K562 (cell line): Measurements from ENCODE around the gene GXYLT2.

Experiments
- NCOA1 ChIP-seq: fragments of 450-650 bp; IDR thresholded peaks from 2 replicates; pipeline ENCODE4 v1.6.1; 2016; ENCODE audit warnings: low read depth
- TF ChIP-seq, protein P1 (sequence below): sonication (generic); formaldehyde crosslinking; IDR thresholded peaks from 2 replicates; pipeline ENCODE4 v1.9.0; 2022; ENCODE audit warnings: mild to moderate bottlenecking, missing genetic modification reagents
- TF ChIP-seq, protein P2 (sequence below), 3 experiments: IDR thresholded peaks in 2 of 3; conservative IDR thresholded peaks in 1 of 3; 2 replicates each; pipeline ENCODE4 v1.5.1; 2011 to 2012; ENCODE audit warnings: low read length in 3 of 3, mild to moderate bottlenecking in 3 of 3, control low read depth in 2 of 3, improper control_type of control experiment in 1 of 3, inconsistent platforms in 1 of 3, low read depth in 1 of 3, mixed read lengths in 1 of 3, moderate library complexity in 1 of 3; ENCODE audit not compliant: insufficient read depth in 2 of 3
- TF ChIP-seq, protein P3 (sequence below), 2 experiments: fragments of 450-650 bp; formaldehyde crosslinking in 1 of 2; IDR thresholded peaks; 2 replicates each; pipeline versions ENCODE4 v1.4.0 to v1.6.1; 2014 to 2020; ENCODE audit warnings: mild to moderate bottlenecking in 2 of 2, borderline replicate concordance in 1 of 2, low read depth in 1 of 2
- TF ChIP-seq, protein P4 (sequence below): sonication (generic); formaldehyde crosslinking; IDR thresholded peaks from 2 replicates; pipeline ENCODE4 v1.5.0; 2020; ENCODE audit warnings: missing genetic modification reagents

DNA sequence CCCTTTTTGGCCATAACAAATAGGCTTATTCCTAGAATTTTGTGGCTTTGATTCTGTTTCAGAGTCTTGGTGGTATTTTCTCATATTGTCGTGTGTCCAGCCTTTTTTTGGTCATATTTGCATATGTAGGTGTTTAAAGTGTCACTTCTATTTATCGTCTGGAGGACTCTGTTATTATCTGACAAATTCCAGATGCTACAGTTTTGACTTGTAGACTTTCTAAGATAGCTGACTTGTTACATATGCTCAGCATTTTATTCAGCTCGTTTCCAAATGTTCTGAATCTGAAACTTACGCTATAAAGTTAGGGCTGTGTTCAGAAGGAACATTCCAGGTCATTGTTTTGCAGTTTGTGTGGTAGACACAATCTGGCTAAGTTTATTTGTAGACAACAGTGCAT, 110.6 kb downstream of the GXYLT2 start:
- TF ChIP-seq, protein P1, sequence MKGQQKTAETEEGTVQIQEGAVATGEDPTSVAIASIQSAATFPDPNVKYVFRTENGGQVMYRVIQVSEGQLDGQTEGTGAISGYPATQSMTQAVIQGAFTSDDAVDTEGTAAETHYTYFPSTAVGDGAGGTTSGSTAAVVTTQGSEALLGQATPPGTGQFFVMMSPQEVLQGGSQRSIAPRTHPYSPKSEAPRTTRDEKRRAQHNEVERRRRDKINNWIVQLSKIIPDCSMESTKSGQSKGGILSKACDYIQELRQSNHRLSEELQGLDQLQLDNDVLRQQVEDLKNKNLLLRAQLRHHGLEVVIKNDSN (CRISPR knock-in tag), result no peak
- TF ChIP-seq, protein P2, sequence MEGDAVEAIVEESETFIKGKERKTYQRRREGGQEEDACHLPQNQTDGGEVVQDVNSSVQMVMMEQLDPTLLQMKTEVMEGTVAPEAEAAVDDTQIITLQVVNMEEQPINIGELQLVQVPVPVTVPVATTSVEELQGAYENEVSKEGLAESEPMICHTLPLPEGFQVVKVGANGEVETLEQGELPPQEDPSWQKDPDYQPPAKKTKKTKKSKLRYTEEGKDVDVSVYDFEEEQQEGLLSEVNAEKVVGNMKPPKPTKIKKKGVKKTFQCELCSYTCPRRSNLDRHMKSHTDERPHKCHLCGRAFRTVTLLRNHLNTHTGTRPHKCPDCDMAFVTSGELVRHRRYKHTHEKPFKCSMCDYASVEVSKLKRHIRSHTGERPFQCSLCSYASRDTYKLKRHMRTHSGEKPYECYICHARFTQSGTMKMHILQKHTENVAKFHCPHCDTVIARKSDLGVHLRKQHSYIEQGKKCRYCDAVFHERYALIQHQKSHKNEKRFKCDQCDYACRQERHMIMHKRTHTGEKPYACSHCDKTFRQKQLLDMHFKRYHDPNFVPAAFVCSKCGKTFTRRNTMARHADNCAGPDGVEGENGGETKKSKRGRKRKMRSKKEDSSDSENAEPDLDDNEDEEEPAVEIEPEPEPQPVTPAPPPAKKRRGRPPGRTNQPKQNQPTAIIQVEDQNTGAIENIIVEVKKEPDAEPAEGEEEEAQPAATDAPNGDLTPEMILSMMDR (IDR thresholded peaks at IDR 0.05 in 2 of 3, conservative IDR thresholded peaks at IDR 0.05 in 1 of 3; ENCODE audit: insufficient read depth in 2 of 3, low read depth in 1 of 3, low read length in 3 of 3), result no peak
- TF ChIP-seq, protein P3, sequence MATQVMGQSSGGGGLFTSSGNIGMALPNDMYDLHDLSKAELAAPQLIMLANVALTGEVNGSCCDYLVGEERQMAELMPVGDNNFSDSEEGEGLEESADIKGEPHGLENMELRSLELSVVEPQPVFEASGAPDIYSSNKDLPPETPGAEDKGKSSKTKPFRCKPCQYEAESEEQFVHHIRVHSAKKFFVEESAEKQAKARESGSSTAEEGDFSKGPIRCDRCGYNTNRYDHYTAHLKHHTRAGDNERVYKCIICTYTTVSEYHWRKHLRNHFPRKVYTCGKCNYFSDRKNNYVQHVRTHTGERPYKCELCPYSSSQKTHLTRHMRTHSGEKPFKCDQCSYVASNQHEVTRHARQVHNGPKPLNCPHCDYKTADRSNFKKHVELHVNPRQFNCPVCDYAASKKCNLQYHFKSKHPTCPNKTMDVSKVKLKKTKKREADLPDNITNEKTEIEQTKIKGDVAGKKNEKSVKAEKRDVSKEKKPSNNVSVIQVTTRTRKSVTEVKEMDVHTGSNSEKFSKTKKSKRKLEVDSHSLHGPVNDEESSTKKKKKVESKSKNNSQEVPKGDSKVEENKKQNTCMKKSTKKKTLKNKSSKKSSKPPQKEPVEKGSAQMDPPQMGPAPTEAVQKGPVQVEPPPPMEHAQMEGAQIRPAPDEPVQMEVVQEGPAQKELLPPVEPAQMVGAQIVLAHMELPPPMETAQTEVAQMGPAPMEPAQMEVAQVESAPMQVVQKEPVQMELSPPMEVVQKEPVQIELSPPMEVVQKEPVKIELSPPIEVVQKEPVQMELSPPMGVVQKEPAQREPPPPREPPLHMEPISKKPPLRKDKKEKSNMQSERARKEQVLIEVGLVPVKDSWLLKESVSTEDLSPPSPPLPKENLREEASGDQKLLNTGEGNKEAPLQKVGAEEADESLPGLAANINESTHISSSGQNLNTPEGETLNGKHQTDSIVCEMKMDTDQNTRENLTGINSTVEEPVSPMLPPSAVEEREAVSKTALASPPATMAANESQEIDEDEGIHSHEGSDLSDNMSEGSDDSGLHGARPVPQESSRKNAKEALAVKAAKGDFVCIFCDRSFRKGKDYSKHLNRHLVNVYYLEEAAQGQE (IDR thresholded peaks at IDR 0.05; ENCODE audit: borderline replicate concordance), result no peak
- TF ChIP-seq, protein P3 (CRISPR knock-in tag; IDR thresholded peaks at IDR 0.05; ENCODE audit: low read depth), result no peak
- no peak for TF ChIP-seq NCOA1
- TF ChIP-seq, protein P4, sequence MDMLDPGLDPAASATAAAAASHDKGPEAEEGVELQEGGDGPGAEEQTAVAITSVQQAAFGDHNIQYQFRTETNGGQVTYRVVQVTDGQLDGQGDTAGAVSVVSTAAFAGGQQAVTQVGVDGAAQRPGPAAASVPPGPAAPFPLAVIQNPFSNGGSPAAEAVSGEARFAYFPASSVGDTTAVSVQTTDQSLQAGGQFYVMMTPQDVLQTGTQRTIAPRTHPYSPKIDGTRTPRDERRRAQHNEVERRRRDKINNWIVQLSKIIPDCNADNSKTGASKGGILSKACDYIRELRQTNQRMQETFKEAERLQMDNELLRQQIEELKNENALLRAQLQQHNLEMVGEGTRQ, result no peak
